AG04449 (cell line): ENCODE data around the gene HNRNPLL.

Experiments used
- CTCF ChIA-PET: fragments of 350-600 bp; formaldehyde crosslinking; extraction: SDS; loops from one replicate; lab custom pipeline; 2021; ENCODE audit warnings: antibody characterized with exemption; lab: Yijun Ruan, JAX
- POLR2A ChIA-PET: fragments of 400-600, 350-600 bp; formaldehyde crosslinking; extraction: SDS; loops from one replicate; lab custom pipeline; 2020; ENCODE audit warnings: antibody characterized with exemption, inconsistent platforms; lab: Yijun Ruan, JAX
- DNase-seq: peaks from one replicate; pipeline ENCODE4 v3.0.0-alpha.2; 2010; ENCODE audit warnings: low read depth, low spot score
- H3K4me3 ChIP-seq: 2 replicates; pipeline ENCODE4 v1.5.1; 2011; ENCODE audit warnings: low read depth, mild to moderate bottlenecking, control low read depth, low read length
- CTCF ChIP-seq: IDR thresholded peaks from one replicate; pipeline ENCODE4 v1.5.1; 2011; ENCODE audit warnings: mild to moderate bottlenecking, moderate library complexity, low read length, control low read depth, inconsistent platforms; ENCODE audit not compliant: insufficient read depth; ENCODE audit errors: missing control alignments

HNRNPLL gene

GRCh38 chr2:38557217-38557616 lies 45.5 kb downstream of the HNRNPLL start:
- DNase-seq, result no peak
- CTCF ChIA-PET, result interaction anchor here (1.0 to 4.9 kb wide), 10 partner anchors 9 to 186 kb away, joined by 3 to 29 read pairs (median 8); no protein-coding TSS in a partner anchor
- no peak for TF ChIP-seq CTCF
- no peak overlapping the region for H3K4me3 ChIP-seq
- POLR2A ChIA-PET, result no interaction called here

GRCh38 chr2:38556006-38556801 lies 46.5 kb downstream of the HNRNPLL start:
- CTCF ChIA-PET, result interaction anchor here (0.8 to 4.9 kb wide), 21 partner anchors 8 to 241 kb away, joined by 3 to 29 read pairs (median 6); no protein-coding TSS in a partner anchor
- POLR2A ChIA-PET, result interaction anchor here (0.6 kb wide), 1 partner anchor 10 kb away, joined by 4 read pairs; no protein-coding TSS in a partner anchor
- H3K4me3 ChIP-seq, result no peak overlapping the region
- DNase-seq, result no peak
- TF ChIP-seq CTCF, result no peak

- no peak for DNase-seq
- ChIA-PET POLR2A (no interaction called here), CTCF (interaction anchor here (0.8 to 4.9 kb wide), 19 partner anchors 10 to 240 kb away, joined by 3 to 29 read pairs (median 5); no protein-coding TSS in a partner anchor)
- peak; percentile 30 for TF ChIP-seq CTCF
- no peak overlapping the region for H3K4me3 ChIP-seq
Observed at GRCh38 chr2:38554973-38555595, 47.6 kb downstream of the HNRNPLL start.

- no peak overlapping the region for H3K4me3 ChIP-seq
- POLR2A ChIA-PET, result interaction anchor here (0.7 kb wide), 1 partner anchor 190 kb away, joined by 3 read pairs; no protein-coding TSS in a partner anchor
- DNase-seq, result no peak
- no peak for TF ChIP-seq CTCF
- CTCF ChIA-PET, result interaction anchor here (0.8 to 7.9 kb wide), 13 partner anchors 11 to 238 kb away, joined by 3 to 66 read pairs (median 5); no protein-coding TSS in a partner anchor
Observed at GRCh38 chr2:38553554-38553953, 49.2 kb downstream of the HNRNPLL start.

- CTCF ChIA-PET, result interaction anchor here (1.3 to 7.9 kb wide), 8 partner anchors 12 to 190 kb away, joined by 3 to 66 read pairs (median 4); no protein-coding TSS in a partner anchor
- H3K4me3 ChIP-seq, result no peak overlapping the region
- no peak for TF ChIP-seq CTCF
- POLR2A ChIA-PET, result no interaction called here
- DNase-seq, result no peak
Observed at GRCh38 chr2:38552259-38552658, 50.5 kb downstream of the HNRNPLL start.
